LHCN-M2 (cell line): ENCODE results near the gene IL2RG. TPM values are rescaled to one million over a fixed set of nuclear protein-coding genes. Genes with fewer than 3 reads are reported as not detected.
A peak's percentile ranks its signal among the peaks of the same experiment; 100 is the strongest.

Source experiments
- DNase-seq: peaks from one replicate; pipeline ENCODE4 v3.0.0-alpha.2; 2012; ENCODE audit warnings: low read depth
- total RNA-seq: library from RNA; depleted of rRNA; stranded (reverse); fragments of >200 nt; gene quantifications from 2 replicates; pipeline ENCODE4 v1.2.3, GENCODE V29; 2014; rRNA removed

The IL2RG gene
- total RNA-seq, 1 experiment from 2014 or later: not detected

GRCh38 chrX:71070531-71070930, 40.8 kb downstream of the IL2RG start:
- DNase-seq: no peak

- DNase-seq: peak; percentile 92
These were observed 43.1 kb downstream of the IL2RG start, which contains the start of gene SNX12 for GRCh38 chrX:71068044-71068918. Gene SNX12 (minus strand): TSS chrX:71068334. CDS start chrX:71068306, 28 bp downstream.

DNA sequence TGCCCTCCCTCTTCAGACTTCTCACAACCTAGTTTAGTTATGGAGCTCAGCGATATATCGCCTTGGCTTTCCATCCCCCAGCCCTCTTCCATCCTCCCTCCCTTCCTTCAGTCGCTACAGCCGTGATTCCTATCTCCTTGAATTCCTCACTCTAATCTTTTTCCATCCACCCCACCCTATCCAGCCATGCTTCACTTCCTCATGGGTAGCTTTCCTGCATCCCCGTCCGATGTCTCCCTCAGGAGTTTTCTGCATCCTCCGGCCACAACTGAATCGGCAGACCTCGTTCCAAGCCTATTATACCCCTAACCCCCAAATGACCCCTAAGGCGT, 43.7 kb downstream of the IL2RG start:
- no peak for DNase-seq

DNA sequence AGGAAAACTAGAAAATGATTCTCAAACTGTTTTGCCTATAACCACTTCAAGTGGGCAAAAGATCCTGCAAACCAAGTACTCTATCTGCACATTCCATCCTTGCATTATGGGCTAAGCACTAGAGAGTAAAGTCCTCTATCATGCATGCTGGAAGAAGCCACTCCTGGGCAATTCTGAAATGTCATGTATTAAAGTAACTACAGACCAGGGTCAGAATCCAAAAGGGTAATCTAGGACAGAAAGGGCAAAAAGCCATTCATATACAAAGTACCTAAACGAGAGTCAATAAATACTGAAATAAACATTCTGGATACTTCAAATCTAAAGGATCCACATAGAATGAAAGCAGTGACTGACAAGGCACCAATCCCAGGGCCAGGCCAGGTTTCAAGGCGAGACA, 44.3 kb downstream of the IL2RG start:
- no peak for DNase-seq

GRCh38 chrX:71060127-71060526, 51.2 kb downstream of the IL2RG start:
- no peak for DNase-seq

DNA sequence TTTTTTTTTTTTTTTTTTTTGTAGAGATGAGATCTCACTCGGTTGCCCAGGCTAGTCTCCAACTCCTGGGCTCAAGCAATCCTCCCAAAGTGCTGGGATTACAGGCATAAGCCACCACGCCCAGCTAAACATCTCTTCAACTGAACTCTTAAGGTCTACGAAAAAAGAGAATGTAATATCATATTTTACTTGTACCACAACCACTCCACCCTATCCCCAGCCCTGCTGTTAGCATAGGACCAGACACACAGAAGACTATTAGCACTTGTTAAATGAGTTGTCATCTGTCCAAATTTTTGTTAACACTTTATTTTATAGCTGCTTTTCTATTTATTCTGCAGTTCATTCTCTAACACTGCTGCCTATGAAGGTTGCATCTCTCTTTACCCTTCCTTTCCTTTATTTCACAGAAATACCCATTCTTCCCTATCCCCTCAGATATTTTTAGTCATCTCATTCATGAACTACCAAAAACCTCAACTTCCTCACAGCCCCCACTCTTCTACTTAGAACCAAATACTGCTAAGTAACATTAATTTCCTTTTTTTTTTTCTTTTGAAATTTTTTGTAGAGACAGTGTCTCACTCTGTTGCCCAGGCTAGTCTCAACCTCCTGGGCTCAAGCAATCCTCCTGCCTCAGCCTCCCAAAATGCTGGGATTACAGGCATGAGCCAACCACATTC, 53.4 kb downstream of the IL2RG start:
- no peak for DNase-seq

Other genes starting within 250 kb of the IL2RG start
- gene TEX11, start 202.9 kb downstream of the IL2RG start, total RNA-seq: not detected in 2 replicates
- 0.11 TPM in 1 of 2 replicates, not detected in the other for gene SLC7A3, start 180.5 kb downstream of the IL2RG start, total RNA-seq
- gene SNX12, start 43.2 kb downstream of the IL2RG start, total RNA-seq: 72.2 and 88.6 TPM in 2 replicates
- gene FOXO4, start 15.7 kb downstream of the IL2RG start, total RNA-seq: 0.77 and 2.2 TPM in 2 replicates
- not detected in 2 replicates for gene CXorf65, start 4.8 kb downstream of the IL2RG start, total RNA-seq
- gene MED12, start 7.0 kb upstream of the IL2RG start, total RNA-seq: 14.2 and 21.3 TPM in 2 replicates
- 0.06 and 0.23 TPM in 2 replicates for gene NLGN3, start 33.3 kb upstream of the IL2RG start, total RNA-seq
- not detected in 2 replicates for gene GJB1, start 111.6 kb upstream of the IL2RG start, total RNA-seq
- gene ZMYM3, start 142.6 kb upstream of the IL2RG start, total RNA-seq: 20.8 and 21.9 TPM in 2 replicates
- gene NONO, start 172.1 kb upstream of the IL2RG start, total RNA-seq: 393 and 463 TPM in 2 replicates
- gene ITGB1BP2, start 190.2 kb upstream of the IL2RG start, total RNA-seq: 1.6 and 1.9 TPM in 2 replicates